HEK293T (cell line): ENCODE results near the gene LETM1.

Experiments
- BHLHE40 ChIP-seq: fragments of 450-650 bp; IDR thresholded peaks from 2 replicates; pipeline ENCODE4 v1.6.1; 2016; ENCODE audit warnings: mild to moderate bottlenecking, moderate library complexity, borderline replicate concordance
- CTBP1 ChIP-seq: fragments of 450-650 bp; IDR thresholded peaks from 2 replicates; pipeline ENCODE4 v1.6.1; 2016; ENCODE audit warnings: borderline replicate concordance
- FOXA1 ChIP-seq: fragments of 450-650 bp; IDR thresholded peaks from 2 replicates; pipeline ENCODE4 v1.6.1; 2016; ENCODE audit warnings: mild to moderate bottlenecking
- FOXK2 ChIP-seq: fragments of 450-650 bp; IDR thresholded peaks from 2 replicates; pipeline ENCODE4 v1.6.1; 2016; ENCODE audit warnings: mild to moderate bottlenecking
- FOXM1 ChIP-seq: fragments of 450-650 bp; IDR thresholded peaks from 2 replicates; pipeline ENCODE4 v1.6.1; 2017; ENCODE audit warnings: mild to moderate bottlenecking, borderline replicate concordance
- HDGF ChIP-seq: fragments of 450-650 bp; IDR thresholded peaks from 2 replicates; pipeline ENCODE4 v1.6.1; 2017; ENCODE audit warnings: antibody characterized with exemption, borderline replicate concordance
- LEF1 ChIP-seq: fragments of 450-650 bp; IDR thresholded peaks from 2 replicates; pipeline ENCODE4 v1.6.1; 2017; ENCODE audit warnings: mild to moderate bottlenecking, borderline replicate concordance
- SP1 ChIP-seq: fragments of 450-650 bp; IDR thresholded peaks from 2 replicates; pipeline ENCODE4 v1.6.1; 2017
- SUZ12 ChIP-seq: fragments of 450-650 bp; IDR thresholded peaks from 2 replicates; pipeline ENCODE4 v1.6.1; 2016; ENCODE audit warnings: mild to moderate bottlenecking
- TARDBP ChIP-seq: fragments of 450-650 bp; IDR thresholded peaks from 2 replicates; pipeline ENCODE4 v1.6.1; 2016
- ZNF384 ChIP-seq: fragments of 450-650 bp; IDR thresholded peaks from 2 replicates; pipeline ENCODE4 v1.6.1; 2016

GRCh38 chr4:1806596-1807331, 49.2 kb downstream of the LETM1 start:
- TF ChIP-seq ZNF384 (no peak), BHLHE40 (no peak), LEF1 (no peak), HDGF (no peak), SP1 (no peak), FOXA1 (no peak), CTBP1 (no peak), FOXM1 (no peak), TARDBP (no peak), SUZ12 (no peak), FOXK2 (no peak)
